ENCODE data around the gene CYP19A1. TPM values are rescaled to one million over a fixed set of nuclear protein-coding genes. Genes with fewer than 3 reads are reported as not detected.

CYP19A1 gene
- total RNA-seq, 1 experiment from 2014 or later = not detected

DNA sequence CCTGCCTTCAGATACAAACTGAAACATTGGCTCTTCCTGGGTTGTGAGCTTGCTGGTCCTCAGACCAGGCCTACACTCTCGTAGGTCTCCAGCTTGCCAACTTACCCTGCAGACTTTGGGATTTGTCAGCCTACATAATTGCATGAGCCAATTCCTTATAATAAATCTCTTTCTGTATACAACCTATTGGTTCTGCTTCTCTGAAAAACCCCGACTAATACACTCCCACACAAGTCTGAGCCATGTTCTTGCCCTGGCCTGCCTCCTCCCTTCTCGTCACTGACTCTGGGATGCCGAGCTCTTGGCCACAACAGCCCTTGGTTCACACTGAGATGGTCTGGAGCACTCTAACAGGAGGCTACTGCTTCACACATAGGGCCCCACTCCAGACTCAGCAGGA is 9.5 kb downstream of the CYP19A1 start:
- no peak for DNase-seq (ENCODE audit: low read depth in 1 of 2, low spot score in 2 of 2)
- Histone ChIP-seq H3K9me3 (replicated peaks) (no peaks in the 10 kb centered on the region), H3K4me1 (replicated peaks) (no peaks in the 10 kb centered on the region; the same call in 1 of the 2 replicates), H3K27me3 (replicated peaks) (no peaks in the 10 kb centered on the region), H3K36me3 (no peaks in the 10 kb centered on the region), H3K27ac (no peak overlapping the region), H3K4me3 (no peak overlapping the region)

DNA sequence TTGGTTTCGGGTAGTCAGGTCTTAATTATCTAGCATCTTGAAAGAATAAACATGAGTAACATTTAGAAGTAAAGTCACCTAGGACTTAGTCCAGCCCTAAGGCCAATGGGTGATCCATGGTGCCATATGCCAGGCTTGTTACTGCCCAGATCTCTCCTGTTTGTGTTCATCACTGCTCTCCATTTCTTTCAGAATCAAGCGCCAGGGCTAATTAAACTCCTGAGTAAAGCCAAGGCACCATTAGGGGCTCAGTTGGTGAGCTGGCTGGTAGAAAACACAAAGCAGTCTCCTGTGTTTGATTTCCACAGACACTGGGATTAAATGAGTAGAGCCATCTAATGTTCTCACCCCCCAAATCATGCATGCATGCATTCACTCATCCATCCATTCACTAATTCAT is 11.3 kb downstream of the CYP19A1 start:
- Histone ChIP-seq H3K27me3 (replicated peaks) (no peaks in the 10 kb centered on the region), H3K27ac (no peak overlapping the region), H3K4me1 (replicated peaks) (peaks cover 5% of the 10 kb centered on the region), H3K36me3 (no peaks in the 10 kb centered on the region), H3K9me3 (replicated peaks) (no peaks in the 10 kb centered on the region), H3K4me3 (no peak overlapping the region)
- DNase-seq (ENCODE audit: low read depth in 1 of 2, low spot score in 2 of 2) = no peak

DNA sequence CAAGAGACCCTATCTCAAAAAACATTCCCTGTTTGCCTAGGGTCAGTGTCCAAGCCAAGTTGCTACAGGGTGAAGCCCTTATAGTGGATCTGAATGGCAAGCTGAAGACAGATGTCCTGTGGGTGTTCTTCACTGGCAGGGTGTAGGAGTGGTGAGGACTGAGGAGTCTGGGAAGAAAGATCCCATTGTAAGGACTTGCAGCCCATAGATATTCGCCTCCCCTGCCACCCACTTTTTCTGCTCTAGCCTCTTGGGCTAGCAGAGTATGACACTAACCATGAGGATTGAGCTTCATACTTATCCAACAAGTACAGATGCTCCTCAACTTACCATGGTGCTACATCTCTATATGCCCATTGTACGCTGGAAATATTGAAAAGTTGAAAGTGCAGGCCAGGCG is 13.2 kb downstream of the CYP19A1 start:
- no peak overlapping the region for H3K27ac ChIP-seq
- H3K4me3 ChIP-seq = no peak overlapping the region
- H3K27me3 ChIP-seq (replicated peaks) = no peaks in the 10 kb centered on the region
- peaks cover 5% of the 10 kb centered on the region for H3K4me1 ChIP-seq (replicated peaks)
- DNase-seq (ENCODE audit: low read depth in 1 of 2, low spot score in 2 of 2) = no peak
- H3K9me3 ChIP-seq (replicated peaks) = no peaks in the 10 kb centered on the region
- no peaks in the 10 kb centered on the region for H3K36me3 ChIP-seq

DNA sequence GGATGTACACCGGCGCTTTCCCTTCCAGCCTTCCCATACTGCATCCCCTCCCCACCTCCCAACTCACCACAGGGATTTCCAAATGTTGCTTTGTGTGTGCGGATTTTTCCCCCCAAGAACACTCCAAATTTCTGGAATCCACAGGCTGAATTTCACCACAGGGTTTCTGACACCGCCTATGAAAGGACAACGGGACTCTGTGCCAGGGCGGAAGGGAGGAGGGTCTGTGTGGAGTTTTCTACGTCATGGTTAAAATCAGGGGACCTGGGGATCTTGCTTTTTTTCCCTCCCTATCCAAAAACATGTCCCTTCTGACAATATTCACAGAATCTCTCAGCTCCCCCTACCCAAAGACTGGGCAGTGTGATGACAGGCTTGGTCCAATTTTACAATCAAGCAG is 14.6 kb downstream of the CYP19A1 start:
- H3K4me3 ChIP-seq = no peak overlapping the region
- peaks cover 5% of the 10 kb centered on the region for H3K4me1 ChIP-seq (replicated peaks)
- no peaks in the 10 kb centered on the region for H3K9me3 ChIP-seq (replicated peaks)
- no peak for DNase-seq (ENCODE audit: low read depth in 1 of 2, low spot score in 2 of 2)
- no peaks in the 10 kb centered on the region for H3K27me3 ChIP-seq (replicated peaks)
- H3K36me3 ChIP-seq = no peaks in the 10 kb centered on the region
- no peak overlapping the region for H3K27ac ChIP-seq

DNA sequence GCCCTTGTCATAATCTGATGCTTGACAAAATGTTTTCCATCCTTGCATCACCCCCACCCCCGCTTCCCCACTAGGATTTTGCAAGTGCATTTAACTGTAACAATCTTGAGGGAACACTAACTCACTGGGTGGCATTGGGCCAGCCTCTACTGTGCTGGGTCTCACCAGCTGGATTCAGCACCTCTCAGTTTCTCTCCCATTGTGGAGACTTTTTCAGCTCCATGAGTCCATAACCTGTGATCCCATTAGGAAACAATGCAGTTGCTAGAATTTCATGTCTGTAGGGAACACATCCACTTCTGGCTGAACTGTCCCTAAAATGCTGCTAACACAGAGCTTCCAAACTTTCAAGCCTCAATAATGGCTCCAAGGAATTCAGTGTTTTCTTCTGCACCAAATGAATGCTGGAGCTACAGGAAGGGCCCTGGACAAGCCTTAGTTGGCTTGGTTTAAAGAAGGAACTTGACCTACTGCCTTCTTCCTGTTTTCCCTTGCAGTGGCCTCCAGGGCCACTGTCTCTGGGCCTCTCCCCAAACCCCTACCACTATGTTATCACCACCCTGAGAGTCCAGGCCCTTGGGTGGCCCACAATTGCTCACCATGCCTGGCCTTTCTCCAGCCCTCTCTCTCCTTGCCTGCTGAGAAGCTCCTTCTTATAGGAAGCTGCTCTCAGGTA is 15.6 kb downstream of the CYP19A1 start:
- no peak overlapping the region for H3K27ac ChIP-seq
- no peak for DNase-seq (ENCODE audit: low read depth in 1 of 2, low spot score in 2 of 2)
- peaks cover 5% of the 10 kb centered on the region for H3K4me1 ChIP-seq (replicated peaks)
- H3K27me3 ChIP-seq (replicated peaks) = no peaks in the 10 kb centered on the region
- no peaks in the 10 kb centered on the region for H3K36me3 ChIP-seq
- H3K4me3 ChIP-seq = no peak overlapping the region
- H3K9me3 ChIP-seq (replicated peaks) = no peaks in the 10 kb centered on the region

DNA sequence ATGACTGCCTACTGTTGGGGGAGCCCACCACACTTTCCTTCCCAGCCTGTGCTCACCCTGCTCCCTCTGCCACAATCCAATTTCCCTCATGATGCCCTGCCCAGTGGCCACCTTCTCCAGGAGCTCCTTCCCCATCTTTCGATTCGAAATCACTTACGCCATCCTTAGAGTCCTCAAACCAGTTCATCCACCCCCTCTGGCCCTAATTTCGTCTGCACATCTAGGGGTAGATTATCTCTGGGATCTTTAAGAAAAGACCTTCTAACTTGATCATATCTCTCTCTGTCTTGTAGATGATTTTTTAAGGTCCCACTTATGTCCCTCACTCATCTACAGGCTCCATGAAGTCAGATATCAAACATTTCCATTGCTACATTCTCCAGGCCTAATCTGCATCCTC is 17.1 kb downstream of the CYP19A1 start:
- no peaks in the 10 kb centered on the region for H3K9me3 ChIP-seq (replicated peaks)
- DNase-seq (ENCODE audit: low read depth in 1 of 2, low spot score in 2 of 2) = no peak
- H3K36me3 ChIP-seq = no peaks in the 10 kb centered on the region
- no peaks in the 10 kb centered on the region for H3K27me3 ChIP-seq (replicated peaks)
- H3K4me3 ChIP-seq = no peak overlapping the region
- H3K4me1 ChIP-seq (replicated peaks) = peaks cover 5% of the 10 kb centered on the region
- no peak overlapping the region for H3K27ac ChIP-seq

DNA sequence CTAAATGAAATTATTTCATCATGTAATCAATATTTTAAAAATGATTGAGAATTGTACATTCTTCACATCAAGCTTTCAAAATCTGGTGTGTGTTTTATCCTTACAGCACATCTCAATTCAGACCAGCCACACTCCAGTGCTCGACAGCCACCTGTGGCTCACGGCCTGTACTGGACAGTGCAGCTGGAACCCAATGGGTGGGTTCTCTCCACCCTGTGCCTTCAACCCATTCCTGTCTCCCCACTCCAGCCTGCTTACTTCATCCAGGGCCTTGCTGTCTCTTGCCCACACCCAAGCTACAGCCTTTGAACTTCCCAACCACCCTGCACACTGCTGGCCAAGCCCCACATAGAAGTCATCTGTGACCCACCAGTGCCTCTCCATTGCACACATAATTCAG is 17.6 kb downstream of the CYP19A1 start:
- H3K9me3 ChIP-seq (replicated peaks) = no peaks in the 10 kb centered on the region

DNA sequence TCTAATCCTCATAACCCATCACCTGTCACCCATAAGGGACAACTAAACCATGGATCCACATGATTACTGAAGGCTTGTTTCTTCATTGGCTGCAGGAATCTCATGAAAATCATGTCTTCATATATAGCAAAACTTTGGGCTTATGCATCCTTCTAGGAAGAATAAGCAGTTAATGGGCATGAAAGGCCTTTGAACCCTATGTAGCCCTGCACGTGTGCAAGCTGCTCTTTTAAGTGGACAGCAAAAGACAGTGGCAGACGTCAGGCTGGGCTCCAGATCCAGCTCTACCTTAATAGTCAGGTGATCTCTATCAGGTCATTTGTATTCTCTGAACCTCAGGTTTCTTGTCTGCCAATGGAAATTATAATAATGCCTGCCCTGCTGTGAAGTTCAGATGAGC is 18.9 kb downstream of the CYP19A1 start:
- H3K4me1 ChIP-seq (replicated peaks) = peaks cover 5% of the 10 kb centered on the region
- H3K27me3 ChIP-seq (replicated peaks) = no peaks in the 10 kb centered on the region
- H3K4me3 ChIP-seq = no peak overlapping the region
- no peaks in the 10 kb centered on the region for H3K9me3 ChIP-seq (replicated peaks)
- no peaks in the 10 kb centered on the region for H3K36me3 ChIP-seq
- DNase-seq (ENCODE audit: low read depth in 1 of 2, low spot score in 2 of 2) = no peak
- H3K27ac ChIP-seq = no peak overlapping the region

More for the DNA sequence above, 17.6 kb downstream of the CYP19A1 start:
- DNase-seq (ENCODE audit: low read depth in 1 of 2, low spot score in 2 of 2) = no peak
- Histone ChIP-seq H3K36me3 (no peaks in the 10 kb centered on the region), H3K27ac (no peak overlapping the region), H3K27me3 (replicated peaks) (no peaks in the 10 kb centered on the region), H3K4me3 (no peak overlapping the region), H3K4me1 (replicated peaks) (peaks cover 5% of the 10 kb centered on the region)

DNA sequence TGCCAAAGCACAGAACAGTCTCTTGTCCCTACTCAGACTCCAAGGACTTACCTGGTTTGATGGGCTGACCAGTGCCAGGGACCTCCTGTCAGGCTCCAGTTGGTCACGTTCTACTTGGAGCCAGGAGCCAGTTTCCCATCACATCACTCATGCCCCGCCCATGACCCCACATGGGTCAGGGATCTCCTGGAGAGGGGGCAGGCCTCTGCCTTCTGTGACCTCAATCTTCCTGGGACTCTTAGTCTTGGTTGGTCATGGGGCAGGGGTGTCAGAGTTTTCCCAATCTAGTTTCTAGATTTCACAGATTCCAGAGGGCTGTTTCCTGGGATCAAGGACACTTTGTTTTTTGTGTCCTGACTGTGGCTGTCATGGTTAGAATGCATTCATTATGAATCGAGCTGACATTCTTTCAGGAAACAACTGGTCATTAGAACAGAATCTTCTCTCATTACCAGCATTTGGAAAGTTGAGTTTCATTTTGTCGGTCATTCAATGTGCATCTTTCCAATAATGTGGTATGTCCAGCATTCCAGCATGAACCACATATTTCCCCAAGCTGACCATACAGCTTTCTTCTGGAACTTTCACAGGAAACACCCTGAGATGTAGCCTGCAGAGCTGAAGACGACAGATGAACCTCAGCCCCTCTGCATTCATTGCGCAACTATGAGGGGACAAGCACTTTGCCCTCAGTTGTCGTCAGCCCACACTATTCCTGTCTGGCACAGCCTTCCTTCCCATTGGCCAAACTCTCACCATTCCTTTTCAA is 19.8 kb downstream of the CYP19A1 start:
- H3K27ac ChIP-seq = no peak overlapping the region
- H3K4me3 ChIP-seq = no peak overlapping the region
- DNase-seq (ENCODE audit: low read depth in 1 of 2, low spot score in 2 of 2) = no peak
- no peaks in the 10 kb centered on the region for H3K27me3 ChIP-seq (replicated peaks)
- H3K4me1 ChIP-seq (replicated peaks) = peaks cover 6% of the 10 kb centered on the region
- no peaks in the 10 kb centered on the region for H3K36me3 ChIP-seq
- no peaks in the 10 kb centered on the region for H3K9me3 ChIP-seq (replicated peaks)

DNA sequence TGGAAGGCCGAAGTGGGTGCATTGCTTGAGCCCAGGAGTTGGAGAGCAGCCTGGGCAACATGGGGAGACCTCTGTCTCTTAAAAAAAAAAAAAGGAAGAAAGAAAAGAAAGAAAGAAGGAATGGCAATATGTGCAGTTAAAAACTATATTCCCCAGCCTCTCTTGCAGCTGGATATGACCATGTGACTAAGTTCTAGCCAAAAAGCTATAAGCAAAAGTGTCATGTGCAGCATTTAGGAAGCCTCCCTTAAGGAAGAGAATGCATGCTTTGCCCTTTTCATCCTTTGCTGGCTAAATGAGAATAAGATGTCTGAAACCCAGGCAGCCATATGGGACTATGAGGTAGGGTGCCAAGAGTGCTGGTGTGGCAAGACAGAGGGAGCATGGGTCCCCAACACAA is 21.8 kb downstream of the CYP19A1 start:
- H3K27me3 ChIP-seq (replicated peaks) = no peaks in the 10 kb centered on the region
- H3K4me3 ChIP-seq = no peak overlapping the region
- no peaks in the 10 kb centered on the region for H3K9me3 ChIP-seq (replicated peaks)
- peaks cover 20% of the 10 kb centered on the region for H3K4me1 ChIP-seq (replicated peaks)
- H3K27ac ChIP-seq = no peak overlapping the region
- DNase-seq (ENCODE audit: low read depth in 1 of 2, low spot score in 2 of 2) = no peak
- H3K36me3 ChIP-seq = no peaks in the 10 kb centered on the region

DNA sequence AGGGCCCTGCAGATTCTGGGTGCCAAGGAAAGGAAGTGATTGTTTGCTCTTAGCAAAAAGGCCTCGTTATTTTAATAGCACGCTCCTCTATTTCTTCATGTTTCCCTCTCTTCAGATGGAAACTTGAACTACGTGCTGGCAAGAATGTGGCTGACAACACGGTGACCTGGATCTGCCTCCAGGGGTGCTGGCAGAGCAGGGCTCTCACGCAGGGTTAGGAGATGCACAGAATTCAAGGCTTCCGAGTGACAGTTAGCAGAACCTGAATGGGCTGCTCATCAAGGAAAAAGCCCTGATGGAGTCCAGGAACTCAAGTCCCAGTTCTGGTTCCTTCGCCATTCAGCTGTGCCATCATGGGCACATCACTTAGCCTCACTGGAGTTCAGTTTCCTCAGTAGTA is 22.7 kb downstream of the CYP19A1 start:
- DNase-seq (ENCODE audit: low read depth in 1 of 2, low spot score in 2 of 2) = no peak
- Histone ChIP-seq H3K9me3 (replicated peaks) (no peaks in the 10 kb centered on the region), H3K36me3 (no peaks in the 10 kb centered on the region), H3K4me1 (replicated peaks) (peaks cover 27% of the 10 kb centered on the region), H3K4me3 (no peak overlapping the region), H3K27ac (no peak overlapping the region), H3K27me3 (replicated peaks) (no peaks in the 10 kb centered on the region)

DNA sequence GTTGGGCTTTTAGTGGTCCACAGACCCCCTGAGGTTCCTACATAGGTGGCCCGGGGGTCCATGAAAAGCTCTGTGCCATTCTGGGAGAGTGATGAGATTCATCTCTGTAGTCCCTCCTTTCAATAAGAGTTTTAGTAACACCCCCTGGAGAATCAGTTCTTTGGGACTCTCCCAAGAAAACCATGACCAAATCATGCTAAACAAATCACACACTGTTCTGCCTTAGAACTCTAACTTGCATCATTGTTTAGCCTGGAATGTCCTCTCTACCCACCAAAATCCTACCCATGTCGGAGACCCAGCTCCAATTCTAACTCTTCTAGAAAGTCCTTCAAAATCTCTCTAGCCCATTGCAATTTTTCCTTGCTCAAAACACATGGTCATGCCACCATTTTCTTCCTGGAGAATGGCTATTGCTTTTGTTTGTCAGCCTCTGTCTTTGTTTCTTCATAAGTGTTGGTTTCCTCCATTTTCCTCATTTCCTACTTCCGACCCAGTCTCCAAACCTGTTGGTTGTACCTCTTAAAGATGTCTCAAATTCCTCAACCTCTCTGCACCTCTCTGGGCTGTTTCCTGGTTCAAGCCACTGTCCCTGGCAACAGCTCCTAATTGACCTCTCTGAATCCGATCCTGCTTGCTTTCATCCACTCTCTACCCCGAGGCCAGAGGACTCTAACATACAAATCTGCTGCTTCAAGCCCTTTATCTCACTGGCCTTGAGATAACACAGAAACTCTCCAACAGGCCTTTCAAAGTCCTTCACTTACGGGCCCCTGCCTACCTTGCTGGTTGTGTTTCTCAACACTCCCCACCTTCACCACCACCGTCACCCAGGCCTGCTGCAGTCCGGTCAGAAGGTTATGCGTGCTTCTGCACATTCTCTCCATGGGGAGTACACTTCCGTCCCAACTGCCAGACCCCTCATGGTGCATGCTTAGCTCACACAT is 23.7 kb downstream of the CYP19A1 start:
- H3K9me3 ChIP-seq (replicated peaks) = no peaks in the 10 kb centered on the region
- no peak overlapping the region for H3K27ac ChIP-seq
- no peak for DNase-seq (ENCODE audit: low read depth in 1 of 2, low spot score in 2 of 2)
- H3K4me1 ChIP-seq (replicated peaks) = peaks cover 37% of the 10 kb centered on the region
- H3K4me3 ChIP-seq = no peak overlapping the region
- H3K36me3 ChIP-seq = no peaks in the 10 kb centered on the region
- H3K27me3 ChIP-seq (replicated peaks) = no peaks in the 10 kb centered on the region

DNA sequence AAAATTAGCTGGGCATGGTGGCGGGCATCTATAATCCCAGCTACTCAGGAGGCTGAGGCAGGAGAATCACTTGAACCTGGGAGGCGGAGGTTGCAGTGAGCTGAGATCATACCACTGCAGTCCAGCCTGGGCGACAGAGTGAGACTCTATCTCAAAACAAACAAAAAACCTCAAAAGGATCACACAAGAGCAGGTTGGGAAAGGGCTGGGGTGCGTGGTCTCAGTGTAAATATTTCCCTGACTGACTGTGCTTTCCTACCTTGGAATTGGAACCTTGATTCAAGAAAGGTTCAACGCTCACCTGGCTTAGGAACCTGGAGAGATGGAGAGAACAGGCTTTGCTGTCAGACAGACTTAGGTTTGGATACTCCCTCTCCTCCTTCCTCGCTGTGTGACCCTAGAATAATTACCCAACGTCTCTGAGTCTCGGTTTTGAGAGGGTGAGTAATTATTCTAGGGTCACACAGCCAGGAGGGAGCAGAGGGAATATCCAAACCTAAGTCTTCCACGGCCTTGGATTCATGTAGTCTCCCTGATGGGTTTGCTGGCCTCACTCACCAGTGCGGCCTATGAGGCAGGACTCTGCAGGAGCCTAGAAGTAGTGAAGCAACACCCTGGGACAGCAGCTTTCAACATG is 24.6 kb downstream of the CYP19A1 start:
- no peaks in the 10 kb centered on the region for H3K36me3 ChIP-seq
- no peak overlapping the region for H3K4me3 ChIP-seq
- H3K27me3 ChIP-seq (replicated peaks) = no peaks in the 10 kb centered on the region
- peaks cover 37% of the 10 kb centered on the region for H3K4me1 ChIP-seq (replicated peaks)
- H3K27ac ChIP-seq = no peak overlapping the region
- no peaks in the 10 kb centered on the region for H3K9me3 ChIP-seq (replicated peaks)
- no peak for DNase-seq (ENCODE audit: low read depth in 1 of 2, low spot score in 2 of 2)

All from SJSA1 (cell line).